Measurements from ENCODE around the gene TUBA1C.

DNA sequence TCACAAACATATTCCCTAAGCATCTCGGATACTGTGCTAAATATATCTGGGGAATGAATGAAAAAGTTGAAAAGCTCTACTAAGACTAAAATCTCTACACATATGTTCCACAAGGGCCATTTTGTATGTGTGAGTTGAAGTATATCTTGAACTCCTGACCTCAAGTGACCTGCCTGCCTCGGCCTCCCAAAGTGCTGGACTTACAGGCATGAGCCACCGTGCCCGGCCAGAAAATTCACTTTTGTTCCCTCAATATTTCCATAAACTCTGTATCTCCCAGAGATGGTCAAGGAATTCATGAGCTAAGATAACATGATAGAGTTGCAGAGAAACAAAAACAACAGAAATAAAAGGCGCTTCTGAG, 1.5 kb upstream of the TUBA1C start:
- TF ChIP-seq, protein P1, sequence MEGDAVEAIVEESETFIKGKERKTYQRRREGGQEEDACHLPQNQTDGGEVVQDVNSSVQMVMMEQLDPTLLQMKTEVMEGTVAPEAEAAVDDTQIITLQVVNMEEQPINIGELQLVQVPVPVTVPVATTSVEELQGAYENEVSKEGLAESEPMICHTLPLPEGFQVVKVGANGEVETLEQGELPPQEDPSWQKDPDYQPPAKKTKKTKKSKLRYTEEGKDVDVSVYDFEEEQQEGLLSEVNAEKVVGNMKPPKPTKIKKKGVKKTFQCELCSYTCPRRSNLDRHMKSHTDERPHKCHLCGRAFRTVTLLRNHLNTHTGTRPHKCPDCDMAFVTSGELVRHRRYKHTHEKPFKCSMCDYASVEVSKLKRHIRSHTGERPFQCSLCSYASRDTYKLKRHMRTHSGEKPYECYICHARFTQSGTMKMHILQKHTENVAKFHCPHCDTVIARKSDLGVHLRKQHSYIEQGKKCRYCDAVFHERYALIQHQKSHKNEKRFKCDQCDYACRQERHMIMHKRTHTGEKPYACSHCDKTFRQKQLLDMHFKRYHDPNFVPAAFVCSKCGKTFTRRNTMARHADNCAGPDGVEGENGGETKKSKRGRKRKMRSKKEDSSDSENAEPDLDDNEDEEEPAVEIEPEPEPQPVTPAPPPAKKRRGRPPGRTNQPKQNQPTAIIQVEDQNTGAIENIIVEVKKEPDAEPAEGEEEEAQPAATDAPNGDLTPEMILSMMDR (conservative IDR thresholded peaks at IDR 0.05) = no peak
- TF ChIP-seq ZFX (IDR thresholded peaks at IDR 0.05) = no peak

Data from C4-2B (cell line).